HL-60/S4 (cell line): ENCODE measurements around the gene ATP11A.

ENCODE experiments used
- in situ Hi-C: fragments of 300-500 bp; cut with MboI; formaldehyde crosslinking; loops from 2 replicates; pipeline ENCODE4 v1.14.3; 2022; ENCODE audit warnings: low sequenced_read_pairs

ATP11A gene

GRCh38 chr13:112721198-112722104, 31.6 kb downstream of the ATP11A start:
- in situ Hi-C loops = no loop called here

DNA sequence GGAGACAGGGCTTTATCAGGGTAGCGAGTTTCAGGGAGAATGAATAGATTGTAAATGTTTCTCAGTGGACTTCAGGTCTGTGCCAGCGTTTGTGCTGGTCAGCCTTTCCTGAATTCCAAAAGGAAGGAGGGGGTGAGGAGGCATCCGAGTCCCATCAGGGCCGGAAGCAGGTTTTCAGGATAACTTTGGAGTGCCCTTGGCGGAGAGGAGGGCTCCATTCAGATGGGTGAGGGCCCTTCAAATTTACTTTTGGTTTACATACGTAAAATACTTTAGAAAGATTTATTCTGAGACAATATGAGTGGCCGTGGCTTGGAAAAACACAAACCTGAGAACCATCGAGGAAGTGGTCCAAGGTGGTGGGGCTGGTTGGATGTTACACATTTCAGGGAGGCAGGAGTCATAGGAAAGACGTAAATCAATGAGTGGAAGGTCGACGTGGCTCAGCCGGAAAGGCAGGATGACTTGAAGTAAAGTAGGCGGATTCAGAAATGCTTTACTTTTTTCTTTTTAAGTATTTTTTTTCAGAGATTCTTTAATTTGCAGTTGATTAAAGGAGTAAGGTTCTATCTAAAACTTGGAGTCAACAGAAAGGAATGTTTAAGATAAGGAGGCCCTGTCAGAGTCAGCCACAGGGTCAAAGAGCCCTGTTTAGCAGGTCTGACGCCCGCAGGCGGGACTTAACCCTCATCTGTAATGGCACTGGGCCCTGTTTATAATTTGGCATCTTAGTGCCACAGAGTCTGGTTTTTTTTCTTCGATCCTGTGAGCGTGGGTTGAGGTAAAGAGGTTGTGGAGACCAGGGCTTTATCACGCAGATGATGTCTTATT, 32.8 kb downstream of the ATP11A start:
- in situ Hi-C loops = no loop called here

DNA sequence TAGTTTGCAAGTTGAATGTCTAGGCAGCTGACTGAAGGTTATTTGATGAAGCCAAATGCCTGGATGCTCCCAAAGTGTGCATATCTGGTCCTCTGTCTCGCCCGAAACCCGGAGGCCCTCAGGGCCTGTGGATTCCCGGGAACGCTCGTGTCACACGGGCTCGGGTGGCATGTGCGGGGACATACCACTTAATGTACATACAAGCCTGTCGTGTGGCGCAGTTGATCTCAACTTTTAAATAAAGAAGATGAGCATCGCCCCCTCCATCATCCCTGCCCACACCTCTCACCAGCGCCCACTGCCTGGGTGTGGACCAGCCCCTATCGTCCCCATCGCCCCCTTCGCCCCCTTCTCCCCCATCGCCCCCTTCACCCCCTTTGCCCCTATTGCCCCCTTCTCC, 33.9 kb downstream of the ATP11A start:
- in situ Hi-C loops = no loop called here

- in situ Hi-C loops = no loop called here
Observed at GRCh38 chr13:112724788-112725345, 35.0 kb downstream of the ATP11A start.

DNA sequence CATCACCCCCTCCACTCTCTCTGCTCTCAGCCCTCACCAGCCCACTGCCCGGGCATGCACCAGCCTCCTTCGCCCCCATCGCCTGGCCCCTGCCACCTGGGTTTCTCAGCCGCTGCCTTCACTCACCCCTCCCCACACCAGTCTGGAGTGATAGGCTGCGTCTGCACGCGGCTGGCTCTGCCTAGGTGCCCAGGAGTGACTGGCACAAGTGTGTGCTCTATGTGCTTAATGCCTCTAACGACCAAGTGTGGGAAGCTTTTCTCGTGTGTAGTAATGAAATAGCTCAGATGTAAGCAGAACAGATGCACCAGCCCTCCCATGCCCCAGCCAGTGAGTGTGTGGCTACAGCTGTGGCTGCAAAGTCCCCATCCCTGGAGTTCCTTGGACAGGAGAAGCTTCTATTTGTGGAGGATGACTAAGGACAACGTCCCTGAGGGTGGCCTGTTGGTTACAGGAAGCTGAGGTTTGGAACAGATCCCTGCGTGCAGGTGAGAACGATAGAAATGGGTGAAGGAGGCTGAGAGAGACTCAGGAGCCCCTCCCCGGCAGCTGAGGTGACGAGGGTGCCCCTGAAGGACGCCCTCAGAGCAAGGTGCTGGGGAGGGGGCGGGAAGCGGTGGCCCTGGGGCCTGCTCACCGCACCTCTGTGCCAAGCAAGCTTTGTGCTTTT, 35.6 kb downstream of the ATP11A start:
- in situ Hi-C loops = no loop called here

GRCh38 chr13:112726016-112726767, 36.4 kb downstream of the ATP11A start:
- in situ Hi-C loops = no loop called here

DNA sequence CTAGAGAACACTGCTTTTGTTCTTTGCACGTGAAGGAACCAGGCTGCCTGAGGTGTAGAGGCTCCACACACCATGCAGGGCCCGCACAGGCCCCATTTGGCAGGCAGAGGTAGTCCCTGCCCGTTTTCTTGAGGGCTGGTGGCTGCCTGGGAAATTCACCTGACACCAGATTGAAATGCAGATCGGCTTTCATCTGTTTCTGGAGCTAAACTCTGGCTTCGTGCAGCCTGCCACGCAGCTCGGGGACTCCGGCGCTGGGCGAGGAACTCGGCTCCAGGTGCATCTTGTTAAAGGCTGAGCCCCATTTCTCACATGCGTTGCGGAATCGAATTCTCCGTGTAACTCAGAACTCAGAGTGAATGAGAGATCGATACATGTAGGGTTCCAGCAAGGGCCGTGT, 37.7 kb downstream of the ATP11A start:
- in situ Hi-C loops = no loop called here

- in situ Hi-C loops = no loop called here
Observed at GRCh38 chr13:112728375-112729126, 38.7 kb downstream of the ATP11A start.

DNA sequence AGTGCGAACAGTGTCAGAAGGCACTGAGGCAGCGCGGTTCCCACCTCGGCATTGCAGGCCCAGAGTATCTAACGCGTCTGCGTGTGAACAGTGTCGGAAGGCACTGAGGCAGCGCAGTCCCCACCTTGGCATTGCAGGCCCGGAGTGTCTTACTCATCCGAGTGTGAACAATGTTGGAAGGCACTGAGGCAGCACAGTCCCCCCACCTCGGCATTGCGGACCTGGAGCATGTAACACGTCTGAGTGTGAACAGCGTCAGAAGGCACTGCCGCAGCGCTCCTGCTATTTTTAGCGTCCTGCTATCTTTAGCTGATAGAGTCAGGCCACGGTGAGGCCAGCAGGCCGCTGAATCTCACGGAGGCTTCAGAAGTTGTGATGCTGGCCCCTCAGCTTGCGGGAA, 39.6 kb downstream of the ATP11A start:
- in situ Hi-C loops = no loop called here

DNA sequence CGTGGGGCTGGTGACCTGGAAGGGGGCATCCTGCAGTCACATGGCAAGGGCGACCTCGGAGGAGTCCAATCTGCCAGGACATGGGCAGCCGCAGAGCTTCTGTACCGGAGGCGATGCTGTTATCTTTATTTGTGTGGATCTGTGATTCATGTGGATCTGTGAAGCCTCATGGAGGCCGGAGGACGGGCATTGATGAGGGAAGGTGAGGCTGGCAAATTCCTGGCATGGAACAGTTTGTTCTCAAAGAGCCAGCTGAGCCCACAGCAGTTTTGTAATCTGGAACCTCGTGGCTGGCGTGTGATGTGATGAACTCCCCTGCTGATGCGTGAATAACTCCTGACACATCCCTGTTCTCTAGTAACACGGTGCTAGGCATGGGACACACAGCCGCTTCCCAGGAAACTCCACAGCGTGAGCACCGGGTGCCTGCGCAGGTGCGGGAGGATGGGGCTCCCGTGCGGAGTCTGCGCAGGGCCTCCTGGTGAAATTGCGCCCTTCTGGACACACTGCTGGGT, 40.4 kb downstream of the ATP11A start:
- in situ Hi-C loops = no loop called here

- in situ Hi-C loops = no loop called here
Observed at GRCh38 chr13:112731667-112732616, 42.1 kb downstream of the ATP11A start.

- in situ Hi-C loops = no loop called here
Observed at GRCh38 chr13:112732679-112733078, 42.8 kb downstream of the ATP11A start.

GRCh38 chr13:112733112-112733511, 43.3 kb downstream of the ATP11A start:
- in situ Hi-C loops = no loop called here

DNA sequence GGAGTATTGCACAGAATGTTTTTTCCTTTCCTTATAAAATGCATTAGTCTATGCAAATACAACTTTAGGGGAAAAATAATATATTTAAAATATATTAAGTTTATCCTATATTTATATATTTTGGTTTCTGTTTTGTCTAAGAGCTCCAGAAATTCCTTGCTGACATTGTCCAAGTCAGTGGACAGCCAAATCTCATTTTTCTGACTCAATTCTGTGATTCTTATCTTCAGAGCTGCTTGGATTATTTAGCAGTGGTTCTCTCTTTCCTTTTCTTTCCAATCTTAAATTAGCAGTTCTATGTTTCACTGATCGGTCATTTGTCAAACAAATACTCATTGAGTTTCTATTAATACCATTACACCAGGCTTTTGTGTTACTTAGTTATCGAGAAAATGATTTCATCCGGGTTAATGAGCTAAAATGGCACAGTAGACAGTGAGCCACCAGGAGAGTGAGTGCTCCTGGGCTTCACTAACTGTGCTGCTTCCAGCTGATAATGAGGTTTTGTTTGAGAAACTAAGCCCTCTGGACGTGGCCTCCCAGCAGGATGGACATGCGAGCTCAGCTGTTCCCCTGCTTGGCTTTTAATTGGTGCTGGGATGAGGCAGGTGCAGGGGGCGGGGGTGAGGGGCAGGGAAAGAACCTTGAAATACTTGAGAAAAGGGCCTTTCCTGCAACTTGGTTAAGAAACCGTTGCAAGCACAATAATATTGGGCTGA, 44.0 kb downstream of the ATP11A start:
- in situ Hi-C loops = no loop called here

GRCh38 chr13:112734696-112735547, 45.1 kb downstream of the ATP11A start:
- in situ Hi-C loops = no loop called here

DNA sequence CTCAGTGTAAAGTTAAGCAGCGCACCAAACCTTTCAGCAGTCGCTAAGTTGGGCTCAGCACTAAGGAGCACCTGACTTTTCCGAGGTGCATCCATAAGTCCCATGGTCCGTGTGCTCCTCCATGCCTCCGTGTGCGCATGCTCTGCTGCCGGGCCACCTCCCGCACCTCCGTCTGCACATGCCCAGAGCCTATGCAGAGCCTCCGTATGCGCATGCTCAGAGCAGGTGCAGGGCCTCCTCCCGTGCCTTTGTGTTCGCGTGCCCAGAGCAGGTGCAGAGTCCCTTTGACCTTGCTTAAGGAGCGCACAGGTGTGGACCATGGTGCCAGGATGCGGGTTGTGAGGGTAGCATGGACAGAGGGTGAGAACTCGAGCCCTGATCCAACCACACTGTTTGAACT, 46.0 kb downstream of the ATP11A start:
- in situ Hi-C loops = no loop called here

GRCh38 chr13:112737294-112737693, 47.5 kb downstream of the ATP11A start:
- in situ Hi-C loops = no loop called here
